Testis (tissue), 3 donors: ENCODE results near the gene SLCO4A1. TPM values are rescaled to one million over a fixed set of nuclear protein-coding genes. Genes with fewer than 3 reads are reported as not detected.

Experiments
- DNase-seq: peaks from one replicate; pipeline ENCODE4 v3.0.0-alpha.2; 2019
- H3K27ac ChIP-seq, 2 donors: fragments of 200-600 bp; sonication (generic); one replicate each; pipeline ENCODE4 v1.5.1; 2019
- H3K27me3 ChIP-seq: fragments of 200-600 bp; sonication (generic); one replicate; pipeline ENCODE4 v1.5.1; 2019
- H3K36me3 ChIP-seq: fragments of 200-600 bp; sonication (generic); one replicate; pipeline ENCODE4 v1.5.1; 2017; ENCODE audit warnings: low read depth; ENCODE audit errors: missing control alignments
- H3K4me1 ChIP-seq: fragments of 200-600 bp; sonication (generic); one replicate; pipeline ENCODE4 v1.5.1; 2019
- H3K4me3 ChIP-seq, 2 donors: fragments of 200-600 bp; sonication (generic); one replicate each; pipeline ENCODE4 v1.5.1; 2017 to 2019
- H3K9me3 ChIP-seq: fragments of 200-600 bp; sonication (generic); one replicate; pipeline ENCODE4 v1.5.1; 2017
- CTCF ChIP-seq, 3 experiments: fragments of 450-650 bp in 2 of 3; fragments of 200-600 bp in 1 of 3; sonication (generic) in 1 of 3; IDR thresholded peaks; one replicate each; pipeline ENCODE4 v1.5.1; 2016 to 2019; ENCODE audit warnings: antibody characterized with exemption in 3 of 3, mild to moderate bottlenecking in 2 of 3, moderate library complexity in 1 of 3
- POLR2A ChIP-seq: fragments of 450-650 bp; IDR thresholded peaks from one replicate; pipeline ENCODE4 v1.6.1; 2017; ENCODE audit warnings: antibody characterized with exemption, mild to moderate bottlenecking, moderate library complexity
- WGBS, 2 donors: methylation state at CpG; one replicate each; pipeline ENCODE4 v1.1.5; 2018; 5-methylcytosine and 5-hydroxymethylcytosine counted together
- intact Hi-C: fragments of 100-400 bp; cut with DNase I; formaldehyde crosslinking; loops from one replicate; pipeline ENCODE4 v1.15.1; 2023; ENCODE audit warnings: low total_unique reads
- polyA plus RNA-seq: library from polyadenylated mRNA; stranded (reverse); fragments of 350-450 nt; fragmentation: Illumina TruSeq; extraction: RNeasy Lipid Tissue Mini Kit (QIAGEN cat#74804); gene quantifications from one replicate; pipeline ENCODE4 v1.2.3, GENCODE V29; 2014; ENCODE audit warnings: low read depth, low replicate concordance; ENCODE audit not compliant: insufficient read depth
- total RNA-seq, 2 donors: library from RNA; depleted of rRNA; stranded (reverse); fragments of >200 nt; gene quantifications; one replicate each; pipeline ENCODE4 v1.2.3, GENCODE V29; 2016

SLCO4A1 gene
- total and polyA plus RNA-seq, 3 donors from 2014 or later, result 4.2 to 14.2 (median 9.8) TPM

- Histone ChIP-seq H3K36me3 (no peaks in the 10 kb centered on the region), H3K4me3 (no peak overlapping the region), H3K9me3 (no peaks in the 10 kb centered on the region), H3K27me3 (no peaks in the 10 kb centered on the region), H3K4me1 (no peaks in the 10 kb centered on the region), H3K27ac (no peak overlapping the region)
- TF ChIP-seq CTCF (IDR thresholded peaks at IDR 0.05), result no peak
- TF ChIP-seq POLR2A, result no peak
- no peak for DNase-seq
- 82 to 83% methylated on average over 27 of the region's 27 CpGs for WGBS, 2 donors
- intact Hi-C loops, result no loop called here
Measured at GRCh38 chr20:62633598-62634329, 8.5 kb upstream of the SLCO4A1 start.

GRCh38 chr20:62634330-62634967, 7.9 kb upstream of the SLCO4A1 start:
- no peaks in the 10 kb centered on the region for H3K9me3 ChIP-seq
- no peaks in the 10 kb centered on the region for H3K4me1 ChIP-seq
- no peaks in the 10 kb centered on the region for H3K36me3 ChIP-seq
- no peak for TF ChIP-seq CTCF (IDR thresholded peaks at IDR 0.05)
- TF ChIP-seq POLR2A, result no peak
- H3K27ac ChIP-seq, result no peak overlapping the region
- no peaks in the 10 kb centered on the region for H3K27me3 ChIP-seq
- DNase-seq, result no peak
- intact Hi-C loops, result no loop called here
- 91 to 92% methylated on average over 7 to 17 of the region's 17 CpGs for WGBS, 2 donors
- H3K4me3 ChIP-seq, result no peak overlapping the region

- no peak overlapping the region for H3K4me3 ChIP-seq
- H3K36me3 ChIP-seq, result no peaks in the 10 kb centered on the region
- intact Hi-C loops, result no loop called here
- no peak overlapping the region for H3K27ac ChIP-seq
- TF ChIP-seq CTCF (IDR thresholded peaks at IDR 0.05), result no peak
- no peak for TF ChIP-seq POLR2A
- 90 to 97% methylated on average over 15 of the region's 15 CpGs for WGBS, 2 donors
- DNase-seq, result no peak
- H3K27me3 ChIP-seq, result no peaks in the 10 kb centered on the region
- H3K4me1 ChIP-seq, result peaks cover 7% of the 10 kb centered on the region
- H3K9me3 ChIP-seq, result no peaks in the 10 kb centered on the region
Measured at GRCh38 chr20:62635232-62635631, 7.1 kb upstream of the SLCO4A1 start.

- H3K36me3 ChIP-seq, result no peaks in the 10 kb centered on the region
- TF ChIP-seq POLR2A, result no peak
- no peak for TF ChIP-seq CTCF (IDR thresholded peaks at IDR 0.05)
- no peak overlapping the region for H3K27ac ChIP-seq
- DNase-seq, result no peak
- no peaks in the 10 kb centered on the region for H3K27me3 ChIP-seq
- no peak overlapping the region for H3K4me3 ChIP-seq
- 81 to 84% methylated on average over 16 of the region's 16 CpGs for WGBS, 2 donors
- intact Hi-C loops, result no loop called here
- no peaks in the 10 kb centered on the region for H3K9me3 ChIP-seq
- peaks cover 9% of the 10 kb centered on the region for H3K4me1 ChIP-seq
Measured at GRCh38 chr20:62635852-62636251, 6.5 kb upstream of the SLCO4A1 start.

- Histone ChIP-seq H3K27ac (no peak overlapping the region), H3K4me3 (no peak overlapping the region), H3K4me1 (peaks cover 12% of the 10 kb centered on the region), H3K9me3 (no peaks in the 10 kb centered on the region), H3K36me3 (no peaks in the 10 kb centered on the region), H3K27me3 (no peaks in the 10 kb centered on the region)
- WGBS, 2 donors, result 57 to 68% methylated on average over 8 to 16 of the region's 16 CpGs
- no peak for TF ChIP-seq CTCF (IDR thresholded peaks at IDR 0.05)
- no peak for TF ChIP-seq POLR2A
- intact Hi-C loops, result no loop called here
- DNase-seq, result peak; percentile 43
Measured at GRCh38 chr20:62636446-62636845, 5.9 kb upstream of the SLCO4A1 start.
